ENCODE data around the gene COL21A1. TPM values are rescaled to one million over a fixed set of nuclear protein-coding genes. Genes with fewer than 3 reads are reported as not detected.

Gene COL21A1
- total RNA-seq, 4 donors from 2014 or later = 8.3 to 22.2 (median 9.0) TPM

GRCh38 chr6:56158571-56158970, 88.8 kb downstream of the COL21A1 start:
- Histone ChIP-seq H3K27ac (replicated peaks in 1 of 4) (no peak overlapping the region), H3K36me3 (peaks cover 0 to 14% (median 4%) of the 10 kb centered on the region in 4 donors), H3K4me1 (peaks cover 0 to 12% (median 7%) of the 10 kb centered on the region in 4 donors), H3K4me3 (no peak overlapping the region), H3K27me3 (no peaks in the 10 kb centered on the region), H3K9me3 (peaks cover 0 to 12% (median 10%) of the 10 kb centered on the region in 4 donors)
- no peak for TF ChIP-seq POLR2A (IDR thresholded peaks at IDR 0.05; ENCODE audit: low read depth)
- no peak for TF ChIP-seq EP300 (IDR thresholded peaks at IDR 0.05)
- no peak for TF ChIP-seq CTCF (IDR thresholded peaks at IDR 0.05)
- no peak for TF ChIP-seq POLR2AphosphoS5 (IDR thresholded peaks at IDR 0.05)
- intact Hi-C loops (cut with DNase I) = no loop called here
- 96% methylated on average over 2 of the region's 2 CpGs for WGBS
- DNase-seq (ENCODE audit: extremely low spot score) = no peak

GRCh38 chr6:56156643-56157042, 90.7 kb downstream of the COL21A1 start:
- no peak overlapping the region for H3K4me3 ChIP-seq
- peaks cover 0 to 9% (median 3%) of the 10 kb centered on the region in 4 donors for H3K4me1 ChIP-seq
- intact Hi-C loops (cut with DNase I) = no loop called here
- H3K36me3 ChIP-seq = peaks cover 0 to 14% (median 4%) of the 10 kb centered on the region in 4 donors
- no peak for DNase-seq (ENCODE audit: extremely low spot score)
- H3K27me3 ChIP-seq = no peaks in the 10 kb centered on the region
- peaks cover 0 to 12% (median 10%) of the 10 kb centered on the region in 4 donors for H3K9me3 ChIP-seq
- H3K27ac ChIP-seq (replicated peaks in 1 of 4) = no peak overlapping the region
- WGBS = 89% methylated on average over 2 of the region's 2 CpGs
- no peak for TF ChIP-seq CTCF (IDR thresholded peaks at IDR 0.05)
- TF ChIP-seq EP300 (IDR thresholded peaks at IDR 0.05) = no peak
- no peak for TF ChIP-seq POLR2AphosphoS5 (IDR thresholded peaks at IDR 0.05)
- TF ChIP-seq POLR2A (IDR thresholded peaks at IDR 0.05; ENCODE audit: low read depth) = no peak

GRCh38 chr6:56155634-56156141, 91.7 kb downstream of the COL21A1 start:
- 76% methylated on average over 4 of the region's 4 CpGs for WGBS
- Histone ChIP-seq H3K36me3 (peaks cover 0 to 14% (median 4%) of the 10 kb centered on the region in 4 donors), H3K4me3 (no peak overlapping the region), H3K27ac (replicated peaks in 1 of 4) (no peak overlapping the region), H3K9me3 (peaks cover 0 to 12% (median 10%) of the 10 kb centered on the region in 4 donors), H3K4me1 (no peaks in the 10 kb centered on the region), H3K27me3 (no peaks in the 10 kb centered on the region)
- DNase-seq (ENCODE audit: extremely low spot score) = no peak
- intact Hi-C loops (cut with DNase I) = no loop called here
- TF ChIP-seq EP300 (IDR thresholded peaks at IDR 0.05) (no peak), CTCF (IDR thresholded peaks at IDR 0.05) (no peak), POLR2AphosphoS5 (IDR thresholded peaks at IDR 0.05) (no peak), POLR2A (IDR thresholded peaks at IDR 0.05; ENCODE audit: low read depth) (no peak)

- intact Hi-C loops (cut with DNase I) = no loop called here
- no peak for TF ChIP-seq POLR2A (IDR thresholded peaks at IDR 0.05; ENCODE audit: low read depth)
- TF ChIP-seq POLR2AphosphoS5 (IDR thresholded peaks at IDR 0.05) = no peak
- TF ChIP-seq CTCF (IDR thresholded peaks at IDR 0.05) = no peak
- no peak for TF ChIP-seq EP300 (IDR thresholded peaks at IDR 0.05)
- Histone ChIP-seq H3K27ac (replicated peaks in 1 of 4) (no peak overlapping the region), H3K36me3 (peaks cover 0 to 14% (median 4%) of the 10 kb centered on the region in 4 donors), H3K9me3 (peaks cover 0 to 12% (median 10%) of the 10 kb centered on the region in 4 donors), H3K27me3 (no peaks in the 10 kb centered on the region), H3K4me3 (no peak overlapping the region), H3K4me1 (no peaks in the 10 kb centered on the region)
- no peak for DNase-seq (ENCODE audit: extremely low spot score)
Measured at GRCh38 chr6:56154076-56154475, 93.3 kb downstream of the COL21A1 start.

- Histone ChIP-seq H3K4me1 (peaks cover 0 to 10% (median 7%) of the 10 kb centered on the region in 4 donors), H3K36me3 (peaks cover 0 to 14% (median 4%) of the 10 kb centered on the region in 4 donors), H3K27ac (replicated peaks in 1 of 4) (no peak overlapping the region), H3K27me3 (no peaks in the 10 kb centered on the region), H3K9me3 (peaks cover 0 to 12% (median 10%) of the 10 kb centered on the region in 4 donors), H3K4me3 (no peak overlapping the region)
- no peak for DNase-seq (ENCODE audit: extremely low spot score)
- WGBS = 89% methylated on average over 1 of the region's 1 CpG
- intact Hi-C loops (cut with DNase I) = no loop called here
- TF ChIP-seq POLR2AphosphoS5 (IDR thresholded peaks at IDR 0.05) (no peak), POLR2A (IDR thresholded peaks at IDR 0.05; ENCODE audit: low read depth) (no peak), EP300 (IDR thresholded peaks at IDR 0.05) (no peak), CTCF (IDR thresholded peaks at IDR 0.05) (no peak)
Measured at GRCh38 chr6:56152611-56153010, 94.8 kb downstream of the COL21A1 start.

Data from esophagus muscularis mucosa (tissue), 4 donors.